GM12878 (cell line): ENCODE measurements around the gene TTLL7. TPM values are rescaled to one million over a fixed set of nuclear protein-coding genes. Genes with fewer than 3 reads are reported as not detected.

Experiments used
- ATAC-seq: fragments of 200-7000 bp; cut with Tn5 transposase; 3 replicates; pipeline ENCODE4 v1.9.1; 2020; ENCODE audit warnings: mild to moderate bottlenecking, moderate library complexity
- BruUV-seq: library from RNA; stranded (reverse); fragments of 400-500 nt; replicated peaks from 2 replicates; lab custom pipeline; 2021; lab: Mats Ljungman, UMichigan
- CTCF ChIA-PET: fragments of 300-600 bp; sonication (Branson Sonifier 250); formaldehyde crosslinking; extraction: SDS; loops from one replicate; lab custom pipeline; 2021; ENCODE audit warnings: inconsistent platforms; lab: Yijun Ruan, JAX
- POLR2A ChIA-PET: fragments of 350-600 bp; formaldehyde crosslinking; extraction: SDS; loops from one replicate; lab custom pipeline; 2021; ENCODE audit warnings: inconsistent platforms; lab: Charles Lee
- RAD21 ChIA-PET: fragments of 300-600 bp; sonication (Branson Sonifier 250); formaldehyde crosslinking; loops from one replicate; lab custom pipeline; 2023; ENCODE audit warnings: antibody characterized with exemption; ENCODE audit not compliant: unreplicated experiment; lab: Charles Lee
- SMC1A ChIA-PET: fragments of 300-600 bp; sonication (Branson Sonifier 250); formaldehyde crosslinking; loops from one replicate; lab custom pipeline; 2023; ENCODE audit not compliant: unreplicated experiment, uncharacterized antibody; lab: Charles Lee
- DNase-seq: peaks from one replicate; pipeline ENCODE4 v3.0.0-alpha.2; 2011; ENCODE audit warnings: low read depth, low spot score
- FAIRE-seq: peaks from 3 replicates; lab custom pipeline; 2011; peaks lifted over from hg19 to GRCh38; lab: Jason Lieb, UNC
- H2AFZ ChIP-seq: 2 replicates; pipeline ENCODE4 v1.6.0; 2011; ENCODE audit warnings: low read depth, low read length, control low read depth; ENCODE audit not compliant: control insufficient read depth
- H3K27ac ChIP-seq: 2 replicates; pipeline ENCODE4 v1.5.1; 2011; ENCODE audit warnings: control low read depth; ENCODE audit not compliant: control insufficient read depth, insufficient read depth
- H3K27me3 ChIP-seq, 2 experiments: replicated peaks in 1 of 2; 2 replicates each; pipeline versions ENCODE4 v1.6.0 to v1.6.1; 2011; ENCODE audit warnings: low read length in 1 of 2; ENCODE audit not compliant: control insufficient read depth in 2 of 2, insufficient read depth in 2 of 2
- H3K36me3 ChIP-seq, 2 experiments: 2 replicates each; pipeline ENCODE4 v1.5.1; 2011; ENCODE audit warnings: low read length in 1 of 2; ENCODE audit not compliant: control insufficient read depth in 2 of 2, insufficient read depth in 2 of 2
- H3K4me1 ChIP-seq: 2 replicates; pipeline ENCODE4 v1.6.1; 2011; ENCODE audit warnings: mild to moderate bottlenecking, low read length, moderate library complexity, mixed read lengths; ENCODE audit not compliant: control insufficient read depth, insufficient read depth
- H3K4me2 ChIP-seq: 2 replicates; pipeline ENCODE4 v1.6.0; 2011; ENCODE audit warnings: control low read depth; ENCODE audit not compliant: control insufficient read depth, insufficient read depth
- H3K4me3 ChIP-seq: fragments of 200-600 bp; sonication (generic); 2 replicates; pipeline ENCODE4 v1.5.1; 2016
- H3K79me2 ChIP-seq: 2 replicates; pipeline ENCODE4 v1.6.0; 2011; ENCODE audit warnings: low read length; ENCODE audit not compliant: control insufficient read depth, insufficient read depth
- H3K9ac ChIP-seq: 2 replicates; pipeline ENCODE4 v1.8.0; 2011; ENCODE audit warnings: low read length, control low read depth, mixed read lengths; ENCODE audit not compliant: control insufficient read depth, insufficient read depth
- H3K9me3 ChIP-seq: replicated peaks from 3 replicates; pipeline ENCODE4 v1.5.1; 2011; ENCODE audit warnings: mild to moderate bottlenecking, low read length; ENCODE audit not compliant: control insufficient read depth, insufficient read depth
- H4K20me1 ChIP-seq: 2 replicates; pipeline ENCODE4 v1.6.0; 2011; ENCODE audit not compliant: control insufficient read depth, insufficient read depth
- CHD2 ChIP-seq: IDR thresholded peaks from 2 replicates; pipeline ENCODE4 v1.6.1; 2011; ENCODE audit warnings: low read depth, low read length, improper control_type of control experiment, borderline replicate concordance
- KLF5 ChIP-seq: fragments of 450-650 bp; IDR thresholded peaks from 2 replicates; pipeline ENCODE4 v1.6.1; 2014; ENCODE audit warnings: mild to moderate bottlenecking; ENCODE audit not compliant: partially characterized antibody
- MTA3 ChIP-seq: IDR thresholded peaks from 2 replicates; pipeline ENCODE4 v1.6.1; 2012; ENCODE audit warnings: low read length, inconsistent platforms, borderline replicate concordance
- NFIC ChIP-seq: IDR thresholded peaks from 2 replicates; pipeline ENCODE4 v1.6.1; 2012; ENCODE audit warnings: low read depth, mild to moderate bottlenecking, inconsistent platforms, low read length, moderate library complexity
- NR2C2 ChIP-seq: IDR thresholded peaks from 2 replicates; pipeline ENCODE4 v1.6.1; 2011; ENCODE audit warnings: borderline replicate concordance, low read depth; ENCODE audit not compliant: control insufficient read depth, insufficient read length
- NRF1 ChIP-seq: conservative IDR thresholded peaks from 2 replicates; pipeline ENCODE4 v1.6.1; 2011; ENCODE audit warnings: mild to moderate bottlenecking, low read depth, low read length, improper control_type of control experiment
- PAX5 ChIP-seq: IDR thresholded peaks from 2 replicates; pipeline ENCODE4 v1.6.1; 2011; ENCODE audit warnings: low read depth, low read length, borderline replicate concordance
- RAD21 ChIP-seq: IDR thresholded peaks from 2 replicates; pipeline ENCODE4 v1.6.1; 2011; ENCODE audit warnings: mild to moderate bottlenecking, low read depth, low read length, moderate library complexity; ENCODE audit not compliant: insufficient read depth
- SMAD1 ChIP-seq: fragments of 450-650 bp; IDR thresholded peaks from 2 replicates; pipeline ENCODE4 v1.6.1; 2018; ENCODE audit warnings: mild to moderate bottlenecking, low read depth; ENCODE audit not compliant: partially characterized antibody
- ZBTB40 ChIP-seq: fragments of 450-650 bp; IDR thresholded peaks from 2 replicates; pipeline ENCODE4 v1.6.1; 2016; ENCODE audit warnings: mild to moderate bottlenecking, moderate library complexity, borderline replicate concordance
- ZSCAN29 ChIP-seq: fragments of 450-650 bp; IDR thresholded peaks from 2 replicates; pipeline ENCODE4 v1.6.1; 2017; ENCODE audit warnings: mild to moderate bottlenecking, moderate library complexity
- WGBS: methylation state at CpG from one replicate; pipeline ENCODE4 v1.1.6; 2016; ENCODE audit warnings: low lambda C conversion rate; ENCODE audit not compliant: insufficient replicate concordance, insufficient coverage; ENCODE audit errors: missing lambda C conversion rate; 5-methylcytosine and 5-hydroxymethylcytosine counted together
- in situ Hi-C: fragments of 300-500 bp; cut with MboI; formaldehyde crosslinking; loops from 9 replicates; pipeline ENCODE4 v1.14.3; 2018; ENCODE audit warnings: mixed read lengths
- intact Hi-C: fragments of 100-400 bp; cut with micrococcal nuclease; formaldehyde crosslinking; loops from one replicate; pipeline ENCODE4 v1.14.2; 2022; ENCODE audit not compliant: unreplicated experiment
- polyA plus RNA-seq, 11 experiments: library from polyadenylated mRNA; depleted of rRNA in 4 of 11; unstranded in 6 of 11; stranded (reverse) in 5 of 11; fragments of >200 nt; fragmentation: Nextera tagmentation in 4 of 11; fragmentation: Illumina TruSeq in 1 of 11; extraction: Ambion mirVana in 4 of 11; extraction: Trizol in 1 of 11; gene quantifications; 1 replicate in 1 of 11; 2 replicates in 10 of 11; pipeline versions ENCODE4 v1.2.1 to v1.2.3, GENCODE V29; 2011 to 2016; ENCODE audit warnings: inconsistent platforms in 2 of 11, missing spikeins in 2 of 11, low read depth in 1 of 11
- total RNA-seq, 4 experiments: library from RNA; depleted of rRNA in 3 of 4; stranded (reverse); fragments of >200 nt in 3 of 4; fragmentation: Illumina TruSeq in 1 of 4; extraction: Trizol in 1 of 4; gene quantifications; 2 replicates each; pipeline versions ENCODE4 v1.2.1 to v1.2.3, GENCODE V29; 2013 to 2021
- TF ChIP-seq, protein P1 (sequence below): IDR thresholded peaks from 2 replicates; pipeline ENCODE4 v1.6.1; 2012; ENCODE audit warnings: low read depth, low read length, improper control_type of control experiment
- TF ChIP-seq, protein P2 (sequence below): fragments of 450-650 bp; IDR thresholded peaks from 2 replicates; pipeline ENCODE4 v1.6.1; 2017; ENCODE audit warnings: antibody characterized with exemption, mild to moderate bottlenecking, moderate library complexity

TTLL7 gene
- total and polyA plus RNA-seq, 10 of the 15 experiments (the other 5 are each of a cell fraction or from before 2014, with no cell fraction given), result 0.03 to 1.4 (median 0.61) TPM

DNA sequence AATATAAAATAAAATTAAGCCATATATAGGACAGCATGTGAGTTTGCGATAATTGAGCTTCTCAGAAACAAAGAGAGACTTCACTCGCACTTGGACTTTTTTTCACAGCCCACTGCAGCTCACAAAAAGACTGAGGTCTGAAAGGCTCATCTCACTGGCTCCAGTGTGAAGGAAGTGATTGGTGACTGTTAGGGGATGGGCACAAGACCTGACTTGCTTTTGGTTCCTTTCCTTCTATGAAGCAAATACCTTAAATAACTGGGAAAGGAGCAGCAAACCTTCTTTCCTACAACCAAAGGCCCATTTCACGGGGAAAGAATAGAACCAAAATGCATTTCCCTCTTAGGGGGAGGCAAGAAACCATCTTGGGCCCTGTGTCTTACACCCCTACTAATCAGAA lies 13.1 kb upstream of the TTLL7 start:
- no peaks in the 10 kb centered on the region for H4K20me1 ChIP-seq
- BruUV-seq, result no TSS peak
- H3K27me3 ChIP-seq, result no peaks in the 10 kb centered on the region
- H3K4me3 ChIP-seq, result no peak overlapping the region
- ChIA-PET SMC1A (no interaction called here), POLR2A (no interaction called here), RAD21 (no interaction called here), CTCF (no interaction called here)
- H3K9ac ChIP-seq, result no peak overlapping the region
- H3K4me2 ChIP-seq, result no peak overlapping the region
- H3K4me1 ChIP-seq, result no peaks in the 10 kb centered on the region
- no peak overlapping the region for H3K27ac ChIP-seq
- no peaks in the 10 kb centered on the region for H3K36me3 ChIP-seq
- ATAC-seq, result no peak
- H3K79me2 ChIP-seq, result no peaks in the 10 kb centered on the region
- 67% methylated on average over 3 of the region's 3 CpGs for WGBS
- FAIRE-seq, result no peak
- H3K9me3 ChIP-seq, result no peaks in the 10 kb centered on the region
- H2AFZ ChIP-seq, result no peak overlapping the region
- no peak for DNase-seq
- TF ChIP-seq NRF1 (no peak), PAX5 (no peak), CHD2 (no peak), NFIC (no peak), NR2C2 (no peak), RAD21 (no peak), KLF5 (no peak), MTA3 (no peak), SMAD1 (no peak), ZBTB40 (no peak), ZSCAN29 (no peak)
- TF ChIP-seq, protein P1, sequence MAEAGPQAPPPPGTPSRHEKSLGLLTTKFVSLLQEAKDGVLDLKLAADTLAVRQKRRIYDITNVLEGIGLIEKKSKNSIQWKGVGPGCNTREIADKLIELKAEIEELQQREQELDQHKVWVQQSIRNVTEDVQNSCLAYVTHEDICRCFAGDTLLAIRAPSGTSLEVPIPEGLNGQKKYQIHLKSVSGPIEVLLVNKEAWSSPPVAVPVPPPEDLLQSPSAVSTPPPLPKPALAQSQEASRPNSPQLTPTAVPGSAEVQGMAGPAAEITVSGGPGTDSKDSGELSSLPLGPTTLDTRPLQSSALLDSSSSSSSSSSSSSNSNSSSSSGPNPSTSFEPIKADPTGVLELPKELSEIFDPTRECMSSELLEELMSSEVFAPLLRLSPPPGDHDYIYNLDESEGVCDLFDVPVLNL, result no peak
- TF ChIP-seq, protein P2, sequence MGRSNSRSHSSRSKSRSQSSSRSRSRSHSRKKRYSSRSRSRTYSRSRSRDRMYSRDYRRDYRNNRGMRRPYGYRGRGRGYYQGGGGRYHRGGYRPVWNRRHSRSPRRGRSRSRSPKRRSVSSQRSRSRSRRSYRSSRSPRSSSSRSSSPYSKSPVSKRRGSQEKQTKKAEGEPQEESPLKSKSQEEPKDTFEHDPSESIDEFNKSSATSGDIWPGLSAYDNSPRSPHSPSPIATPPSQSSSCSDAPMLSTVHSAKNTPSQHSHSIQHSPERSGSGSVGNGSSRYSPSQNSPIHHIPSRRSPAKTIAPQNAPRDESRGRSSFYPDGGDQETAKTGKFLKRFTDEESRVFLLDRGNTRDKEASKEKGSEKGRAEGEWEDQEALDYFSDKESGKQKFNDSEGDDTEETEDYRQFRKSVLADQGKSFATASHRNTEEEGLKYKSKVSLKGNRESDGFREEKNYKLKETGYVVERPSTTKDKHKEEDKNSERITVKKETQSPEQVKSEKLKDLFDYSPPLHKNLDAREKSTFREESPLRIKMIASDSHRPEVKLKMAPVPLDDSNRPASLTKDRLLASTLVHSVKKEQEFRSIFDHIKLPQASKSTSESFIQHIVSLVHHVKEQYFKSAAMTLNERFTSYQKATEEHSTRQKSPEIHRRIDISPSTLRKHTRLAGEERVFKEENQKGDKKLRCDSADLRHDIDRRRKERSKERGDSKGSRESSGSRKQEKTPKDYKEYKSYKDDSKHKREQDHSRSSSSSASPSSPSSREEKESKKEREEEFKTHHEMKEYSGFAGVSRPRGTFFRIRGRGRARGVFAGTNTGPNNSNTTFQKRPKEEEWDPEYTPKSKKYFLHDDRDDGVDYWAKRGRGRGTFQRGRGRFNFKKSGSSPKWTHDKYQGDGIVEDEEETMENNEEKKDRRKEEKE, result no peak
- TF ChIP-seq, all 136 proteins: peak for 0
- in situ Hi-C loops, result no loop called here
- intact Hi-C loops, result no loop called here
